ENCODE measurements around the gene PM20D1. TPM values are rescaled to one million over a fixed set of nuclear protein-coding genes. Genes with fewer than 3 reads are reported as not detected.

Gene PM20D1
- total and polyA plus RNA-seq, 2 donors (not counting 1 experiment from before 2014, with no cell fraction given), result 2.0 to 3.3 TPM

GRCh38 chr1:205856433-205856832 is 6.5 kb upstream of the PM20D1 start:
- Mint-ChIP-seq H3K4me3 (no peak overlapping the region), H3K27me3 (no peaks in the 10 kb centered on the region), H3K9me3 (ENCODE audit: insufficient read depth) (peaks cover 7% of the 10 kb centered on the region), H3K27ac (no peak overlapping the region), H3K4me1 (peaks cover 34% of the 10 kb centered on the region)
- Histone ChIP-seq H3K79me2 (ENCODE audit: control insufficient read depth, insufficient read depth, low read length) (no peaks in the 10 kb centered on the region), H3K27ac (ENCODE audit: low read length in 2 of 2) (no peak overlapping the region), H3K9ac (ENCODE audit: low read length) (no peak overlapping the region), H3K4me3 (ENCODE audit: control extremely low read depth in 1 of 5, extremely low read depth in 1 of 5, insufficient read depth in 1 of 5, low read depth in 2 of 5, low read length in 4 of 5) (no peak overlapping the region), H3K36me3 (replicated peaks in 1 of 2; ENCODE audit: control extremely low read depth in 1 of 2, control insufficient read depth in 1 of 2, extremely low read depth in 1 of 2, insufficient read depth in 2 of 2, low read length in 1 of 2) (no peaks in the 10 kb centered on the region), H3K4me2 (replicated peaks; ENCODE audit: low read depth, low read length, poor library complexity, severe bottlenecking) (no peak overlapping the region), H3K27me3 (replicated peaks in 1 of 4; ENCODE audit: control extremely low read depth in 1 of 4, control insufficient read depth in 3 of 4, insufficient read depth in 4 of 4, low read length in 3 of 4) (no peaks in the 10 kb centered on the region), H3K4me1 (ENCODE audit: control insufficient read depth in 2 of 2, insufficient read depth in 2 of 2, low read length in 2 of 2) (peaks cover 23 to 24% of the 10 kb centered on the region in 2 donors), H4K20me1 (ENCODE audit: control insufficient read depth, insufficient read depth, low read length, poor library complexity, severe bottlenecking) (no peaks in the 10 kb centered on the region), H3K9me3 (ENCODE audit: control extremely low read depth in 1 of 3, control insufficient read depth in 2 of 3, insufficient read depth in 1 of 3, low read length in 2 of 3) (peaks cover 0 to 11% (median 4%) of the 10 kb centered on the region in 3 donors), H2AFZ (ENCODE audit: insufficient read depth, low read depth, low read length, poor library complexity, severe bottlenecking) (no peak overlapping the region)
- no peak for DNase-seq
- intact Hi-C loops (cut with micrococcal nuclease), result no loop called here
- no peak for TF ChIP-seq EZH2 (IDR thresholded peaks at IDR 0.05; ENCODE audit: borderline replicate concordance, insufficient read depth, low read depth, low read length, poor library complexity, severe bottlenecking)
- TF ChIP-seq, protein P1, sequence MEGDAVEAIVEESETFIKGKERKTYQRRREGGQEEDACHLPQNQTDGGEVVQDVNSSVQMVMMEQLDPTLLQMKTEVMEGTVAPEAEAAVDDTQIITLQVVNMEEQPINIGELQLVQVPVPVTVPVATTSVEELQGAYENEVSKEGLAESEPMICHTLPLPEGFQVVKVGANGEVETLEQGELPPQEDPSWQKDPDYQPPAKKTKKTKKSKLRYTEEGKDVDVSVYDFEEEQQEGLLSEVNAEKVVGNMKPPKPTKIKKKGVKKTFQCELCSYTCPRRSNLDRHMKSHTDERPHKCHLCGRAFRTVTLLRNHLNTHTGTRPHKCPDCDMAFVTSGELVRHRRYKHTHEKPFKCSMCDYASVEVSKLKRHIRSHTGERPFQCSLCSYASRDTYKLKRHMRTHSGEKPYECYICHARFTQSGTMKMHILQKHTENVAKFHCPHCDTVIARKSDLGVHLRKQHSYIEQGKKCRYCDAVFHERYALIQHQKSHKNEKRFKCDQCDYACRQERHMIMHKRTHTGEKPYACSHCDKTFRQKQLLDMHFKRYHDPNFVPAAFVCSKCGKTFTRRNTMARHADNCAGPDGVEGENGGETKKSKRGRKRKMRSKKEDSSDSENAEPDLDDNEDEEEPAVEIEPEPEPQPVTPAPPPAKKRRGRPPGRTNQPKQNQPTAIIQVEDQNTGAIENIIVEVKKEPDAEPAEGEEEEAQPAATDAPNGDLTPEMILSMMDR (IDR thresholded peaks at IDR 0.05), result no peak
- CTCF ChIA-PET, result interaction anchor here (3.4 kb wide), 1 partner anchor 64 kb away, joined by 24 read pairs; no protein-coding TSS in a partner anchor
- POLR2A ChIA-PET, result no interaction called here
- ATAC-seq (ENCODE audit: low read depth), result no peak

GRCh38 chr1:205852969-205853368 is 3.0 kb upstream of the PM20D1 start:
- Histone ChIP-seq H3K9me3 (ENCODE audit: control extremely low read depth in 1 of 3, control insufficient read depth in 2 of 3, insufficient read depth in 1 of 3, low read length in 2 of 3) (peaks cover 0 to 4% (median 3%) of the 10 kb centered on the region in 3 donors), H3K79me2 (ENCODE audit: control insufficient read depth, insufficient read depth, low read length) (no peaks in the 10 kb centered on the region), H3K4me1 (ENCODE audit: control insufficient read depth in 2 of 2, insufficient read depth in 2 of 2, low read length in 2 of 2) (peaks cover 14 to 16% of the 10 kb centered on the region in 2 donors), H3K27me3 (replicated peaks in 1 of 4; ENCODE audit: control extremely low read depth in 1 of 4, control insufficient read depth in 3 of 4, insufficient read depth in 4 of 4, low read length in 3 of 4) (no peaks in the 10 kb centered on the region), H3K4me2 (replicated peaks; ENCODE audit: low read depth, low read length, poor library complexity, severe bottlenecking) (no peak overlapping the region), H2AFZ (ENCODE audit: insufficient read depth, low read depth, low read length, poor library complexity, severe bottlenecking) (no peak overlapping the region), H4K20me1 (ENCODE audit: control insufficient read depth, insufficient read depth, low read length, poor library complexity, severe bottlenecking) (no peaks in the 10 kb centered on the region), H3K9ac (ENCODE audit: low read length) (no peak overlapping the region), H3K4me3 (ENCODE audit: control extremely low read depth in 1 of 5, extremely low read depth in 1 of 5, insufficient read depth in 1 of 5, low read depth in 2 of 5, low read length in 4 of 5) (no peak overlapping the region), H3K36me3 (replicated peaks in 1 of 2; ENCODE audit: control extremely low read depth in 1 of 2, control insufficient read depth in 1 of 2, extremely low read depth in 1 of 2, insufficient read depth in 2 of 2, low read length in 1 of 2) (no peaks in the 10 kb centered on the region), H3K27ac (ENCODE audit: low read length in 2 of 2) (no peak overlapping the region)
- H3K9me3 Mint-ChIP-seq (ENCODE audit: insufficient read depth), result peaks cover 7% of the 10 kb centered on the region
- peaks cover 26% of the 10 kb centered on the region for H3K4me1 Mint-ChIP-seq
- DNase-seq, result no peak
- TF ChIP-seq, protein P1 (IDR thresholded peaks at IDR 0.05), result no peak
- TF ChIP-seq EZH2 (IDR thresholded peaks at IDR 0.05; ENCODE audit: borderline replicate concordance, insufficient read depth, low read depth, low read length, poor library complexity, severe bottlenecking), result no peak
- H3K27ac Mint-ChIP-seq, result no peak overlapping the region
- no peak for ATAC-seq (ENCODE audit: low read depth)
- ChIA-PET CTCF (interaction anchor here (0.7 to 1.6 kb wide), 5 partner anchors 27 to 124 kb away, joined by 3 to 4 read pairs (median 3); no protein-coding TSS in a partner anchor), POLR2A (no interaction called here)
- no peaks in the 10 kb centered on the region for H3K27me3 Mint-ChIP-seq
- intact Hi-C loops (cut with micrococcal nuclease), result no loop called here
- H3K4me3 Mint-ChIP-seq, result no peak overlapping the region
